H9 (cell line): ENCODE results near the gene SAMD14. TPM values are rescaled to one million over a fixed set of nuclear protein-coding genes. Genes with fewer than 3 reads are reported as not detected.

Experiments
- DNase-seq: peaks from one replicate; pipeline ENCODE4 v3.0.0-alpha.2; 2017
- H2AFZ ChIP-seq: one replicate; pipeline ENCODE4 v1.6.1; 2013; ENCODE audit warnings: mild to moderate bottlenecking, low read length, control low read depth, moderate library complexity
- H2AK5ac ChIP-seq: 2 replicates; pipeline ENCODE4 v1.6.1; 2013; ENCODE audit warnings: low read length, control low read depth, mixed read lengths; ENCODE audit not compliant: insufficient read length
- H2BK120ac ChIP-seq: one replicate; pipeline ENCODE4 v1.6.1; 2013; ENCODE audit warnings: low read depth, mild to moderate bottlenecking, low read length, control low read depth, inconsistent platforms; ENCODE audit not compliant: poor library complexity, severe bottlenecking
- H2BK12ac ChIP-seq: 2 replicates; pipeline ENCODE4 v1.6.1; 2013; ENCODE audit warnings: low read length, control low read depth, mixed read lengths, low read depth; ENCODE audit not compliant: insufficient read length
- H2BK15ac ChIP-seq: 2 replicates; pipeline ENCODE4 v1.6.1; 2013; ENCODE audit warnings: low read depth, low read length, control low read depth
- H2BK20ac ChIP-seq: one replicate; pipeline ENCODE4 v1.6.1; 2013; ENCODE audit warnings: low read depth, mild to moderate bottlenecking, low read length, control low read depth, inconsistent platforms; ENCODE audit not compliant: poor library complexity, severe bottlenecking
- H2BK5ac ChIP-seq: 2 replicates; pipeline ENCODE4 v1.6.1; 2013; ENCODE audit warnings: low read length, control low read depth, mixed read lengths; ENCODE audit not compliant: insufficient read length
- H3K14ac ChIP-seq: 2 replicates; pipeline ENCODE4 v1.6.1; 2013; ENCODE audit warnings: low read length, control low read depth; ENCODE audit not compliant: insufficient read depth
- H3K18ac ChIP-seq: 2 replicates; pipeline ENCODE4 v1.6.1; 2013; ENCODE audit warnings: low read depth, mild to moderate bottlenecking, mixed read lengths, low read length, control low read depth; ENCODE audit not compliant: insufficient read length
- H3K23ac ChIP-seq: 2 replicates; pipeline ENCODE4 v1.6.1; 2013; ENCODE audit warnings: low read length, control low read depth, mixed read lengths, low read depth; ENCODE audit not compliant: insufficient read length
- H3K23me2 ChIP-seq: 2 replicates; pipeline ENCODE4 v1.6.1; 2013; ENCODE audit warnings: low read depth, mild to moderate bottlenecking, mixed read lengths, low read length, control low read depth; ENCODE audit not compliant: insufficient read length, poor library complexity, severe bottlenecking
- H3K27ac ChIP-seq: 2 replicates; pipeline ENCODE4 v1.5.1; 2013; ENCODE audit warnings: low read length, control low read depth, mixed read lengths, low read depth; ENCODE audit not compliant: insufficient read length
- H3K27me3 ChIP-seq: 2 replicates; pipeline ENCODE4 v1.6.1; 2013; ENCODE audit warnings: low read length, control low read depth, inconsistent platforms; ENCODE audit not compliant: insufficient read depth
- H3K4ac ChIP-seq: 2 replicates; pipeline ENCODE4 v1.6.1; 2013; ENCODE audit warnings: low read depth, mild to moderate bottlenecking, control low read depth, inconsistent platforms, low read length, moderate library complexity
- H3K4me1 ChIP-seq: 2 replicates; pipeline ENCODE4 v1.6.1; 2013; ENCODE audit warnings: low read length, control low read depth, inconsistent platforms; ENCODE audit not compliant: insufficient read depth
- H3K4me2 ChIP-seq: 2 replicates; pipeline ENCODE4 v1.6.1; 2013; ENCODE audit warnings: low read length, control low read depth, mixed read lengths; ENCODE audit not compliant: insufficient read length, insufficient read depth
- H3K56ac ChIP-seq: 2 replicates; pipeline ENCODE4 v1.6.1; 2013; ENCODE audit warnings: low read depth, mild to moderate bottlenecking, mixed read lengths, low read length, control low read depth; ENCODE audit not compliant: insufficient read length
- H3K79me1 ChIP-seq: 2 replicates; pipeline ENCODE4 v1.6.1; 2013; ENCODE audit warnings: low read depth, mild to moderate bottlenecking, moderate library complexity, low read length, control low read depth, inconsistent platforms; ENCODE audit not compliant: insufficient read depth, poor library complexity, severe bottlenecking
- H3K79me2 ChIP-seq: 2 replicates; pipeline ENCODE4 v1.6.1; 2013; ENCODE audit warnings: low read length, control low read depth, inconsistent platforms; ENCODE audit not compliant: insufficient read depth
- H3K9ac ChIP-seq: 2 replicates; pipeline ENCODE4 v1.6.1; 2013; ENCODE audit warnings: low read length, control low read depth, mixed read lengths; ENCODE audit not compliant: insufficient read length; ENCODE audit errors: extremely low read depth
- H3K9me3 ChIP-seq: one replicate; pipeline ENCODE4 v1.6.1; 2013; ENCODE audit warnings: low read depth, low read length, inconsistent platforms; ENCODE audit not compliant: control insufficient read depth
- H3T11ph ChIP-seq: one replicate; pipeline ENCODE4 v1.6.1; 2013; ENCODE audit warnings: mild to moderate bottlenecking, low read length, control low read depth, inconsistent platforms
- H4K20me1 ChIP-seq: one replicate; pipeline ENCODE4 v1.6.1; 2013; ENCODE audit not compliant: control insufficient read depth, insufficient read length, insufficient read depth
- H4K5ac ChIP-seq: 2 replicates; pipeline ENCODE4 v1.6.1; 2013; ENCODE audit warnings: low read depth, mild to moderate bottlenecking, mixed read lengths, low read length, control low read depth; ENCODE audit not compliant: insufficient read length
- H4K8ac ChIP-seq: replicated peaks from 2 replicates; pipeline ENCODE4 v1.6.1; 2013; ENCODE audit warnings: low read length, control low read depth, mixed read lengths, low read depth; ENCODE audit not compliant: insufficient read length
- H4K91ac ChIP-seq: 2 replicates; pipeline ENCODE4 v1.6.1; 2013; ENCODE audit warnings: low read depth, mild to moderate bottlenecking, moderate library complexity, mixed read lengths, low read length, control low read depth; ENCODE audit not compliant: insufficient read length
- H3K27ac Mint-ChIP-seq, 3 experiments: 2 replicates in 2 of 3; 3 replicates in 1 of 3; pipeline ENCODE4 v1.8.0; 2020 to 2021; ENCODE audit warnings: mixed read lengths in 3 of 3, mild to moderate bottlenecking in 1 of 3, moderate library complexity in 1 of 3
- H3K27me3 Mint-ChIP-seq: 2 replicates; pipeline ENCODE4 v1.8.0; 2021; ENCODE audit warnings: low read depth, mild to moderate bottlenecking, moderate library complexity, mixed read lengths
- H3K36me3 Mint-ChIP-seq, 3 experiments: 2 replicates in 2 of 3; 3 replicates in 1 of 3; pipeline ENCODE4 v1.8.0; 2020 to 2021; ENCODE audit warnings: low read depth in 3 of 3, mixed read lengths in 3 of 3; ENCODE audit not compliant: insufficient read depth in 1 of 3
- H3K4me1 Mint-ChIP-seq, 2 experiments: 2 replicates each; pipeline ENCODE4 v1.8.0; 2020; ENCODE audit warnings: mixed read lengths in 2 of 2
- H3K4me3 Mint-ChIP-seq, 2 experiments: 2 replicates in 1 of 2; 3 replicates in 1 of 2; pipeline ENCODE4 v1.8.0; 2020 to 2021; ENCODE audit warnings: mild to moderate bottlenecking in 2 of 2, mixed read lengths in 2 of 2, moderate library complexity in 1 of 2
- H3K9me3 Mint-ChIP-seq, 2 experiments: 2 replicates in 1 of 2; 3 replicates in 1 of 2; pipeline ENCODE4 v1.8.0; 2020; ENCODE audit warnings: mild to moderate bottlenecking in 2 of 2, mixed read lengths in 2 of 2, moderate library complexity in 1 of 2
- CTCF ChIP-seq: fragments of 200-600 bp; sonication (generic); conservative IDR thresholded peaks from 3 replicates; pipeline ENCODE4 v1.8.0; 2021; ENCODE audit warnings: antibody characterized with exemption, mild to moderate bottlenecking
- WGBS: extraction: QIAGEN DNeasy Blood & Tissue Kit; methylation state at CpG from one replicate; pipeline ENCODE4 v1.1.7; 2013; ENCODE audit warnings: missing lambda C conversion rate, low lambda C conversion rate, mixed read lengths; ENCODE audit not compliant: insufficient read length; ENCODE audit errors: extremely low coverage; 5-methylcytosine and 5-hydroxymethylcytosine counted together
- total RNA-seq: library from RNA; stranded (reverse); gene quantifications from 2 replicates; pipeline ENCODE4 v1.2.1, GENCODE V29; 2021

The SAMD14 gene
- total RNA-seq, 1 experiment from 2014 or later, result 5.9 TPM

GRCh38 chr17:50097455-50097854, 32.5 kb downstream of the SAMD14 start:
- Mint-ChIP-seq H3K27me3 (peaks cover 2% of the 10 kb centered on the region; the same call in 1 of the 2 replicates), H3K36me3 (peaks cover 0 to 8% (median 0%) of the 10 kb centered on the region in 3 experiments; a peak in 4 of 7 replicates), H3K27ac (no peak overlapping the region), H3K4me1 (peaks cover 32 to 38% of the 10 kb centered on the region in 2 experiments), H3K9me3 (no peaks in the 10 kb centered on the region), H3K4me3 (no peak overlapping the region; a peak in 1 of 5 replicates)
- H2BK20ac ChIP-seq, result no peak overlapping the region
- no peak overlapping the region for H3K56ac ChIP-seq
- no peak for DNase-seq
- no peak overlapping the region for H3K27ac ChIP-seq
- H3K23ac ChIP-seq, result no peak overlapping the region
- H3K14ac ChIP-seq, result no peak overlapping the region
- no peak overlapping the region for H3K9ac ChIP-seq
- H2BK15ac ChIP-seq, result no peak overlapping the region
- H2BK120ac ChIP-seq, result no peak overlapping the region
- H3K4ac ChIP-seq, result no peak overlapping the region
- no peak overlapping the region for H3T11ph ChIP-seq
- H4K8ac ChIP-seq, result no peak overlapping the region
- no CpG with 5 or more reads among the region's 7 CpGs for WGBS
- no peak overlapping the region for H3K18ac ChIP-seq
- no peak overlapping the region for H2BK12ac ChIP-seq
- no peak overlapping the region for H3K4me2 ChIP-seq
- no peak overlapping the region for H4K5ac ChIP-seq
- H4K91ac ChIP-seq, result no peak overlapping the region
- no peak overlapping the region for H2AK5ac ChIP-seq
- H4K20me1 ChIP-seq, result no peaks in the 10 kb centered on the region
- H3K23me2 ChIP-seq, result peaks cover 12% of the 10 kb centered on the region
- no peak for TF ChIP-seq CTCF
- no peaks in the 10 kb centered on the region for H3K79me1 ChIP-seq
- no peak overlapping the region for H2AFZ ChIP-seq
- no peaks in the 10 kb centered on the region for H3K27me3 ChIP-seq
- no peak overlapping the region for H2BK5ac ChIP-seq
- H3K9me3 ChIP-seq, result no peaks in the 10 kb centered on the region
- no peaks in the 10 kb centered on the region; the same call in 1 of the 2 replicates for H3K4me1 ChIP-seq
- H3K79me2 ChIP-seq, result no peaks in the 10 kb centered on the region
